ENCODE results near the gene CDK14. TPM values are rescaled to one million over a fixed set of nuclear protein-coding genes. Genes with fewer than 3 reads are reported as not detected.

Gene CDK14
- total RNA-seq, 1 donor, result 41.0 TPM

DNA sequence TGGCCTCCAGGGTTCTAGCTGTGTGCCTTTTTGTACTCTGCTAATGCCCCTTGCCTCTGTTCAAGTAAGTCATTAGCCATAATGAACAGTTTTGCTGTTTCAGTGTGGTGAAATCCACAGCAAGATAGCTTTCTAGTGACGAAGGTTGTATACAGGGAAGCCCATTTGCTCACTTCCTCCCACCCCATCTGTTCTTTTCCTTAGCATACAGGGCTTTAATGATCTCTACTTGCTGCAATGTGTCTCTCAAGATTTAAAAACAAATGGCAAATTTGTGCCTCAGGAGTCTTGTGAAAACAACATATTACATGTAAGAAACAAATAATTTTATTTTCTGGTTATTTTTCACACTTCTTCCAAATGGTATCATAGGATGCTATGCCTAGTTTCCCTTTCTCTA lies 243.2 kb downstream of the CDK14 start:
- TF ChIP-seq CTCF (IDR thresholded peaks at IDR 0.05; ENCODE audit: insufficient read depth, low read depth, low read length), result no peak
- no peak for DNase-seq (ENCODE audit: low read depth)
- no peak overlapping the region for H3K4me3 ChIP-seq (ENCODE audit: low read depth, low read length)

- no peak for TF ChIP-seq CTCF (IDR thresholded peaks at IDR 0.05; ENCODE audit: insufficient read depth, low read depth, low read length)
- DNase-seq (ENCODE audit: low read depth), result no peak
- no peak overlapping the region for H3K4me3 ChIP-seq (ENCODE audit: low read depth, low read length)
These were observed 243.7 kb downstream of the CDK14 start for GRCh38 chr7:90839727-90840291.

GRCh38 chr7:90841759-90842429 lies 245.8 kb downstream of the CDK14 start:
- no peak for TF ChIP-seq CTCF (IDR thresholded peaks at IDR 0.05; ENCODE audit: insufficient read depth, low read depth, low read length)
- no peak overlapping the region for H3K4me3 ChIP-seq (ENCODE audit: low read depth, low read length)
- no peak for DNase-seq (ENCODE audit: low read depth)

DNA sequence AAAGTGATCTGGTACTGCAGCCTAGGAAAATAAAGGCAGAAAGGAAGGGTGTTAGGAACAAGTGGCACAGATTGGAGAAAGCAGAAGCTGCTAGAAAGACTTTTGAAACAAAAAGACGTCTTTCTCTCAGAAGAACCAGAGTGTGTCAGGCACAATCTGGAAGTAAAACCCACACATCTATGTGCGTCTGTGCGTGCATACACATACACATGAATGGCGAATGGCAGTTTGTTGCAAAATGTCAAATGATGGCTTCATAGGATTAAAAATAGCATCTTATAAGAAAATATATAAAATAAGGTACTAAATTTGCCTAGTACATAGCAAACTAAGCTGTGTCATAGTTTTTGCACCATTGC lies 246.3 kb downstream of the CDK14 start:
- H3K4me3 ChIP-seq (ENCODE audit: low read depth, low read length), result no peak overlapping the region
- TF ChIP-seq CTCF (IDR thresholded peaks at IDR 0.05; ENCODE audit: insufficient read depth, low read depth, low read length), result no peak
- no peak for DNase-seq (ENCODE audit: low read depth)

DNA sequence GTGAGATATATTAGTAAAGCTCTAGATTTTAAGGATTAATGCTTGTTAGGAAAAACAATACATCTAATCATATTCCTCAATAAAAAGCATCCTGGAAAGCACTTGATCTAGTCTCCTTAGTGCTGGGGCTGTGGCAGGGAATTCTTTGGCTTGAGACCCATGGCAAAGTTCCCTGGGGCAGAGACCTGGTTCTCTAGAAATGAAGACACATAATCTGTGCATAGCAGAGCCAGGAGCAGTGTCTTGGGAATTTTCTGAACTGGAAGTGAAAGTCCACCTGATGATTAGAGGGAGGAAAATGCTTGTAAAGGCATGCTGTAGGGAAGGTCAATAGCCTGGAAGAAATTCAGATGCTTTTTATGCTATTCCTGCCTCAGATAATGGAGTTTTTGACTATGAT lies 247.4 kb downstream of the CDK14 start:
- no peak for TF ChIP-seq CTCF (IDR thresholded peaks at IDR 0.05; ENCODE audit: insufficient read depth, low read depth, low read length)
- DNase-seq (ENCODE audit: low read depth), result no peak
- H3K4me3 ChIP-seq (ENCODE audit: low read depth, low read length), result no peak overlapping the region

GRCh38 chr7:90844421-90844820 lies 248.3 kb downstream of the CDK14 start:
- no peak for DNase-seq (ENCODE audit: low read depth)
- TF ChIP-seq CTCF (IDR thresholded peaks at IDR 0.05; ENCODE audit: insufficient read depth, low read depth, low read length), result no peak

GRCh38 chr7:90846192-90846591 lies 250.1 kb downstream of the CDK14 start:
- TF ChIP-seq CTCF (IDR thresholded peaks at IDR 0.05; ENCODE audit: insufficient read depth, low read depth, low read length), result no peak
- no peak for DNase-seq (ENCODE audit: low read depth)
- H3K4me3 ChIP-seq (ENCODE audit: low read depth, low read length), result no peak overlapping the region

More at GRCh38 chr7:90844421-90844820, 248.3 kb downstream of the CDK14 start:
- H3K4me3 ChIP-seq (ENCODE audit: low read depth, low read length), result no peak overlapping the region
